Endothelial cell of umbilical vein (primary cell): ENCODE results near the gene GALNT9. TPM values are rescaled to one million over a fixed set of nuclear protein-coding genes. Genes with fewer than 3 reads are reported as not detected.

ENCODE experiments used
- BruUV-seq: library from RNA; stranded (reverse); fragments of 400-500 nt; replicated peaks from 2 replicates; lab custom pipeline; 2021; lab: Mats Ljungman, UMichigan
- CTCF ChIA-PET: fragments of 300-600, 350-600 bp; sonication (Branson Sonifier 250); formaldehyde crosslinking; loops from one replicate; lab custom pipeline; 2021; ENCODE audit warnings: antibody characterized with exemption, inconsistent platforms; lab: Charles Lee
- POLR2A ChIA-PET: fragments of 300-600, 350-600 bp; sonication (Branson Sonifier 250); formaldehyde crosslinking; loops from one replicate; lab custom pipeline; 2021; ENCODE audit warnings: antibody characterized with exemption, inconsistent platforms; lab: Charles Lee
- DNase-seq: peaks from one replicate; pipeline ENCODE4 v3.0.0-alpha.2; 2011; ENCODE audit warnings: low read depth, low spot score
- FAIRE-seq: peaks from 2 replicates; lab custom pipeline; 2011; peaks lifted over from hg19 to GRCh38; lab: Jason Lieb, UNC
- H2AFZ ChIP-seq: 2 replicates; pipeline ENCODE4 v1.6.0; 2012; ENCODE audit warnings: low read depth, low read length, control low read depth, inconsistent platforms
- H3K27ac ChIP-seq: 2 replicates; pipeline ENCODE4 v1.5.1; 2011; ENCODE audit warnings: low read depth, mild to moderate bottlenecking, control low read depth, low read length, moderate library complexity; ENCODE audit not compliant: insufficient read depth
- H3K27me3 ChIP-seq, 2 experiments: 2 replicates each; pipeline versions ENCODE4 v1.6.0 to v1.6.1; 2011; ENCODE audit warnings: low read length in 2 of 2, mixed read lengths in 1 of 2; ENCODE audit not compliant: control insufficient read depth in 2 of 2, insufficient read depth in 2 of 2
- H3K36me3 ChIP-seq, 2 experiments: 2 replicates in 1 of 2; 3 replicates in 1 of 2; pipeline ENCODE4 v1.5.1; 2011; ENCODE audit warnings: low read length in 2 of 2, mild to moderate bottlenecking in 1 of 2, moderate library complexity in 1 of 2; ENCODE audit not compliant: control insufficient read depth in 2 of 2, insufficient read depth in 2 of 2; ENCODE audit errors: extremely low read depth in 1 of 2
- H3K4me1 ChIP-seq: 3 replicates; pipeline ENCODE4 v1.5.1; 2011; ENCODE audit warnings: mild to moderate bottlenecking, low read length; ENCODE audit not compliant: control insufficient read depth, insufficient read depth; ENCODE audit errors: extremely low read depth
- H3K4me2 ChIP-seq: 2 replicates; pipeline ENCODE4 v1.6.1; 2011; ENCODE audit warnings: low read length, control low read depth, mixed read lengths; ENCODE audit not compliant: insufficient read depth
- H3K4me3 ChIP-seq, 3 experiments: fragments of 200-600 bp in 1 of 3; sonication (generic), shearing (Covaris generic) in 1 of 3; replicated peaks in 1 of 3; 2 replicates each; pipeline ENCODE4 v1.5.1; 2011 to 2016; ENCODE audit warnings: control low read depth in 3 of 3, low read length in 3 of 3, mild to moderate bottlenecking in 2 of 3, inconsistent platforms in 1 of 3, low read depth in 1 of 3, moderate library complexity in 1 of 3; ENCODE audit not compliant: insufficient read depth in 1 of 3
- H3K79me2 ChIP-seq: 2 replicates; pipeline ENCODE4 v1.6.0; 2012; ENCODE audit warnings: low read length, inconsistent platforms; ENCODE audit not compliant: control insufficient read depth, insufficient read depth
- H3K9ac ChIP-seq: replicated peaks from 2 replicates; pipeline ENCODE3; 2011; ENCODE audit warnings: low read length, control low read depth; ENCODE audit not compliant: insufficient read depth; ENCODE audit errors: extremely low read depth
- H3K9me1 ChIP-seq: replicated peaks from 3 replicates; pipeline ENCODE4 v1.6.0; 2011; ENCODE audit warnings: mild to moderate bottlenecking, low read length; ENCODE audit not compliant: control insufficient read depth, insufficient read depth; ENCODE audit errors: extremely low read depth
- H3K9me3 ChIP-seq: replicated peaks from 2 replicates; pipeline ENCODE4 v1.5.1; 2012; ENCODE audit warnings: low read length, inconsistent platforms; ENCODE audit not compliant: control insufficient read depth, insufficient read depth
- H4K20me1 ChIP-seq: replicated peaks from 2 replicates; pipeline ENCODE3; 2011; ENCODE audit warnings: mild to moderate bottlenecking, low read length; ENCODE audit not compliant: control insufficient read depth, insufficient read depth; ENCODE audit errors: extremely low read depth
- GATA2 ChIP-seq: IDR thresholded peaks from 2 replicates; pipeline ENCODE4 v1.7.0; 2011; ENCODE audit warnings: low read depth, mild to moderate bottlenecking, moderate library complexity, mixed read lengths, low read length; ENCODE audit not compliant: insufficient read length, insufficient read depth
- JUN ChIP-seq: IDR thresholded peaks from 2 replicates; pipeline ENCODE4 v1.6.1; 2011; ENCODE audit warnings: borderline replicate concordance, low read depth; ENCODE audit not compliant: insufficient read length, insufficient read depth
- dilution Hi-C: fragments of 300-500 bp; cut with MboI; formaldehyde crosslinking; loops from one replicate; pipeline ENCODE4 v1.15.0; 2019; ENCODE audit warnings: low sequenced_read_pairs; ENCODE audit not compliant: extremely low pct_ligation_motif_present
- intact Hi-C: fragments of 100-400 bp; cut with micrococcal nuclease; formaldehyde crosslinking; loops from one replicate; pipeline ENCODE4 v1.10.0; 2022
- polyA plus RNA-seq, 4 experiments: library from polyadenylated mRNA; depleted of rRNA in 3 of 4; stranded (reverse) in 3 of 4; unstranded in 1 of 4; fragments of >200 nt; gene quantifications; 2 replicates each; pipeline versions ENCODE4 v1.2.1 to v1.2.3, GENCODE V29; 2011 to 2012; ENCODE audit warnings: missing spikeins in 1 of 4
- total RNA-seq: library from RNA; stranded (reverse); gene quantifications from 2 replicates; pipeline ENCODE4 v1.2.3, GENCODE V29; 2021
- TF ChIP-seq, protein P1 (sequence below), 2 donors: IDR thresholded peaks; 1 replicate in 1 of 2; 2 replicates in 1 of 2; pipeline ENCODE4 v1.5.1; 2011; ENCODE audit warnings: low read length in 2 of 2, mild to moderate bottlenecking in 2 of 2, moderate library complexity in 2 of 2, control low read depth in 1 of 2, inconsistent platforms in 1 of 2, low read depth in 1 of 2; ENCODE audit not compliant: insufficient read depth in 1 of 2; ENCODE audit errors: extremely low read depth in 1 of 2
- TF ChIP-seq, protein P2 (sequence below): IDR thresholded peaks from 2 replicates; pipeline ENCODE4 v1.6.1; 2011; ENCODE audit not compliant: insufficient read depth, insufficient read length

GALNT9 gene
- total and polyA plus RNA-seq, 2 donors (not counting 3 experiments of a cell fraction or from before 2014, with no cell fraction given) = 0.14 to 0.73 TPM

DNA sequence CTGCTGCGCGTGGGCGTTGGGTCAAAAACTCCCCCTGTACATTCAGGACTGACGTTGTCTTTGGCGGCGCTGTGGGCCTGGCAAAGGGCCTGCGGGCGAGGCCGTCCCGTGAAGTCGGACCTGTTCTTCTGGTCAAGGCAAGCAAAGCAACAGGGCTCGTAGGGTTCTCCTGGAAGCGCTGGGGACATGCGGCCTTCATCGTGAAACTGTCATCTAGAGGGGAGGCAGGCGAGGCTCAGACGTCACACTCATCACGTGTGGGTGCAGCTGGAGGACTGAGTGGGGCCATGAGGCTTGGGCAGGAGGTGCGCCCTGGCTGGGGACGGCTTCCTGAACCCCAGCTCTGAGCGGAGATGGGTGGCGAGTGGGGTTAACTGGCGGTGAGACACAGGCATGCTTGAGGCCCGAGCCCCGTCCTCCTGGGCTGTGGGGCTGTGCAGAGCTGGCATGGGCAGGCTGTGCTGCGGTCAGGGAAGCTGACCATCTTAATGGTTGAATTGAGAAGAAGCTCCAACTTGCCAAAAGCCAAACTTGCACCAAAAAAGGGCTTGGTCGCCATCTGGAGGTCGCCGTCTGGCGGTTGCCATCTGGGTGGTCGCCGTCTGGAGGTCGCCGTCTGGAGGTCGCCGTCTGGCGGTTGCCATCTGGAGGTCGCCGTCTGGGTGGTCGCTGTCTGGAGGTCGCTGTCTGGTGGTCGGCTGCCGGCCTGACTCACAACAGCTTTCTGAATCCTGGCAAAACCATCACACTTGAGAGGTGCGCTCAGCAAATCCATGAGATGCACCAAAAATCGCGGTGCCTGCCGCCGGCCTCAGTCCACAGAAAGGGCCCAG lies 119.0 kb downstream of the GALNT9 start:
- no peaks in the 10 kb centered on the region for H3K9me3 ChIP-seq
- dilution Hi-C loops = no loop called here
- H3K4me3 ChIP-seq = no peak overlapping the region
- TF ChIP-seq GATA2 (no peak), JUN (no peak)
- TF ChIP-seq, protein P1, sequence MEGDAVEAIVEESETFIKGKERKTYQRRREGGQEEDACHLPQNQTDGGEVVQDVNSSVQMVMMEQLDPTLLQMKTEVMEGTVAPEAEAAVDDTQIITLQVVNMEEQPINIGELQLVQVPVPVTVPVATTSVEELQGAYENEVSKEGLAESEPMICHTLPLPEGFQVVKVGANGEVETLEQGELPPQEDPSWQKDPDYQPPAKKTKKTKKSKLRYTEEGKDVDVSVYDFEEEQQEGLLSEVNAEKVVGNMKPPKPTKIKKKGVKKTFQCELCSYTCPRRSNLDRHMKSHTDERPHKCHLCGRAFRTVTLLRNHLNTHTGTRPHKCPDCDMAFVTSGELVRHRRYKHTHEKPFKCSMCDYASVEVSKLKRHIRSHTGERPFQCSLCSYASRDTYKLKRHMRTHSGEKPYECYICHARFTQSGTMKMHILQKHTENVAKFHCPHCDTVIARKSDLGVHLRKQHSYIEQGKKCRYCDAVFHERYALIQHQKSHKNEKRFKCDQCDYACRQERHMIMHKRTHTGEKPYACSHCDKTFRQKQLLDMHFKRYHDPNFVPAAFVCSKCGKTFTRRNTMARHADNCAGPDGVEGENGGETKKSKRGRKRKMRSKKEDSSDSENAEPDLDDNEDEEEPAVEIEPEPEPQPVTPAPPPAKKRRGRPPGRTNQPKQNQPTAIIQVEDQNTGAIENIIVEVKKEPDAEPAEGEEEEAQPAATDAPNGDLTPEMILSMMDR (IDR thresholded peaks at IDR 0.05; ENCODE audit: extremely low read depth in 1 of 2, insufficient read depth in 1 of 2, low read depth in 1 of 2, low read length in 2 of 2) = no peak
- TF ChIP-seq, protein P2, sequence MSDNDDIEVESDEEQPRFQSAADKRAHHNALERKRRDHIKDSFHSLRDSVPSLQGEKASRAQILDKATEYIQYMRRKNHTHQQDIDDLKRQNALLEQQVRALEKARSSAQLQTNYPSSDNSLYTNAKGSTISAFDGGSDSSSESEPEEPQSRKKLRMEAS = no peak
- H3K9me1 ChIP-seq = no peaks in the 10 kb centered on the region
- DNase-seq (no peak), FAIRE-seq (no peak)
- H3K27me3 ChIP-seq = peaks cover 5 to 8% of the 10 kb centered on the region in 2 experiments
- H3K79me2 ChIP-seq = no peaks in the 10 kb centered on the region
- no peak overlapping the region for H3K9ac ChIP-seq
- no peak overlapping the region for H3K4me2 ChIP-seq
- H4K20me1 ChIP-seq = no peaks in the 10 kb centered on the region
- intact Hi-C loops = no loop called here
- H3K4me1 ChIP-seq = no peaks in the 10 kb centered on the region
- H2AFZ ChIP-seq = no peak overlapping the region
- no peak overlapping the region for H3K27ac ChIP-seq
- BruUV-seq = no TSS peak
- POLR2A ChIA-PET = no interaction called here
- H3K36me3 ChIP-seq = no peaks in the 10 kb centered on the region
- CTCF ChIA-PET = interaction anchor here (1.5 kb wide), 1 partner anchor 56 kb away, joined by 6 read pairs; no protein-coding TSS in a partner anchor
